ENCODE measurements around the gene THBS2. TPM values are rescaled to one million over a fixed set of nuclear protein-coding genes. Genes with fewer than 3 reads are reported as not detected.
A peak's percentile ranks its signal among the peaks of the same experiment; 100 is the strongest.

The THBS2 gene
- total RNA-seq, 1 experiment from 2014 or later = 0.39 TPM

DNA sequence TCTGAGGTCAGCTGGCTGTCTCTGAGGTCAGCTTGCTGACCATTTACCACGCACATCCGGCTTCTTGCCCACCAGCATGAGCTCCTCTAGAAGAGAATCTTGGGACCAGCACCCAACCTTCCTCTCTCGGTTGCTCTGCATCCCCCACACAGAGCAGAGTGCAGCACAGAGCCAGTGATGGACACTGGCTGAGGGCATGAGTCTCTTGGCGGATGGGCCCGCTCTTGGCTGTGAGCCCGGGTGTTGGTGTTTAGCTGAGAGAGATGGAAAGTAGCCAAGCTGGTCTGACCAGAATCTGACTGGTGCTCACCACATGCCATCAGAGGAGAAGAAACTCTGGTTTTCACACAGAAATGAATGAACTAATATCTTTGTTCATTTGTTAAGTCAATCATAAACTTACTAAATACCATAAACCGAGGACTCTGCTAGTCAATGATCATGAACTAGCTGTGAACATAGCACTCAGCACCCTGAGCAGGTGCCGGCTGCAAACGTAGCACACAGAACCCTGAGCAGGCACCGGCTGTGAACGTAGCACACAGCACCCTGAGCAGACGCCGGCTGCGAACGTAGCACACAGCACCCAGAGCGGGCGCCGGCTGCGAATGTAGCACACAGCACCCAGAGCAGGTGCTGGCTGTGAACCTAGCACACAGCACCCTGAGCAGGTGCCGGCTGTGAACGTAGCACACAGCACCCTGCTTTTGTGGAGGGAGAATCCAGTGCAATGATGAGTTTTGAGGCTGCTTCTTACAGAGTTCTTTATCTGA lies 10.4 kb upstream of the THBS2 start:
- no peaks in the 10 kb centered on the region for H3K27me3 ChIP-seq (ENCODE audit: insufficient read depth, low read length)
- H4K20me1 ChIP-seq (ENCODE audit: insufficient read depth) = no peaks in the 10 kb centered on the region
- H2AFZ ChIP-seq (ENCODE audit: low read depth, low read length, poor library complexity, severe bottlenecking) = no peak overlapping the region
- RAD21 ChIA-PET (ENCODE audit: low non-redundant PET in 1 of 2, low total read pairs in 2 of 2, uncharacterized antibody in 2 of 2, unreplicated experiment in 2 of 2) = no interaction called here
- ATAC-seq = peak; percentile 32; the same call in 1 of the 2 replicates
- POLR2A ChIA-PET = no interaction called here
- TF ChIP-seq RAD21 (IDR thresholded peaks at IDR 0.05; ENCODE audit: low read depth) (no peak), SIN3A (IDR thresholded peaks at IDR 0.05; ENCODE audit: low read depth) (no peak), ELF1 (IDR thresholded peaks at IDR 0.05; ENCODE audit: borderline replicate concordance, low read depth) (no peak)
- TF ChIP-seq, protein P1, sequence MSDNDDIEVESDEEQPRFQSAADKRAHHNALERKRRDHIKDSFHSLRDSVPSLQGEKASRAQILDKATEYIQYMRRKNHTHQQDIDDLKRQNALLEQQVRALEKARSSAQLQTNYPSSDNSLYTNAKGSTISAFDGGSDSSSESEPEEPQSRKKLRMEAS (IDR thresholded peaks at IDR 0.05) = 0 out of 2 replicates have a peak, but pooled peaks have one; percentile 31
- H3K9me3 ChIP-seq (ENCODE audit: control insufficient read depth in 1 of 2, insufficient read depth in 1 of 2, low read depth in 1 of 2, low read length in 2 of 2) = no peaks in the 10 kb centered on the region
- no peaks in the 10 kb centered on the region for H3K9me2 ChIP-seq (ENCODE audit: insufficient read depth)
- DNase-seq (ENCODE audit: low read depth, low spot score) = no peak
- no peaks in the 10 kb centered on the region for H3K36me3 ChIP-seq (ENCODE audit: control insufficient read depth in 1 of 2, insufficient read depth in 2 of 2, low read length in 2 of 2)
- peaks cover 3 to 4% of the 10 kb centered on the region in 2 experiments; a peak in 3 of 4 replicates for H3K4me1 ChIP-seq (ENCODE audit: control insufficient read depth in 1 of 2, insufficient read depth in 2 of 2, low read length in 2 of 2)
- intact Hi-C loops (cut with micrococcal nuclease) = no loop called here
- H3K79me2 ChIP-seq (ENCODE audit: insufficient read depth, low read length) = no peaks in the 10 kb centered on the region
- BruUV-seq (replicated peaks) = no TSS peak
- no peak overlapping the region for H3K4me2 ChIP-seq (ENCODE audit: low read length)
- CTCF ChIA-PET = no interaction called here
- no peak overlapping the region for H3K4me3 ChIP-seq (replicated peaks in 1 of 2; ENCODE audit: low read depth in 1 of 2, low read length in 2 of 2)
- H3K27ac ChIP-seq (ENCODE audit: low read depth, low read length) = no peak overlapping the region
- no peak overlapping the region for H3K9ac ChIP-seq (ENCODE audit: low read length)

DNA sequence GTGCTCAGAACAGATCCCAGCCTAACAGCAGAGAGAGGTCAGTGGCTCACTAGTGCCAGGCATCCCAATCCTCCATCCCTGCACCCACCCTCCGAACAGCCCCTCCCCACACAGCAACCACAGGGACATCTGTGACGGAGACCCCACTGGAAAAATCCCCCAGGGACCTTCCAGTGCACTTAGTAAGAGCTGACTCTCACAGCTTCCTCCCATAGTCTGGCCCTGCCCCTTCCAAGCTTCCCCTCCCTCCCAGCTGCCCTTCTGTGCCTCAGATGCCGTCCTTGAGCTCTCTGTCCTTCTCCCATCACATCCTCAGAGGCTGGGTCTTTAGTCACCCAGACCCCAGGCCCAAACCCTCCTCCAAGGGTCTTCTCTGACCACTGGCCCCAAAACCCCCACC lies 9.7 kb upstream of the THBS2 start:
- Histone ChIP-seq H3K79me2 (ENCODE audit: insufficient read depth, low read length) (no peaks in the 10 kb centered on the region), H3K27me3 (ENCODE audit: insufficient read depth, low read length) (no peaks in the 10 kb centered on the region), H3K27ac (ENCODE audit: low read depth, low read length) (no peak overlapping the region), H3K4me3 (replicated peaks in 1 of 2; ENCODE audit: low read depth in 1 of 2, low read length in 2 of 2) (no peak overlapping the region), H3K9me3 (ENCODE audit: control insufficient read depth in 1 of 2, insufficient read depth in 1 of 2, low read depth in 1 of 2, low read length in 2 of 2) (no peaks in the 10 kb centered on the region), H3K4me2 (ENCODE audit: low read length) (no peak overlapping the region), H2AFZ (ENCODE audit: low read depth, low read length, poor library complexity, severe bottlenecking) (no peak overlapping the region), H3K4me1 (ENCODE audit: control insufficient read depth in 1 of 2, insufficient read depth in 2 of 2, low read length in 2 of 2) (peaks cover 3 to 4% of the 10 kb centered on the region in 2 experiments; a peak in 3 of 4 replicates), H4K20me1 (ENCODE audit: insufficient read depth) (no peaks in the 10 kb centered on the region), H3K9ac (ENCODE audit: low read length) (no peak overlapping the region), H3K36me3 (ENCODE audit: control insufficient read depth in 1 of 2, insufficient read depth in 2 of 2, low read length in 2 of 2) (no peaks in the 10 kb centered on the region), H3K9me2 (ENCODE audit: insufficient read depth) (no peaks in the 10 kb centered on the region)
- RAD21 ChIA-PET (ENCODE audit: low non-redundant PET in 1 of 2, low total read pairs in 2 of 2, uncharacterized antibody in 2 of 2, unreplicated experiment in 2 of 2) = no interaction called here
- CTCF ChIA-PET = no interaction called here
- no peak for ATAC-seq
- BruUV-seq (replicated peaks) = no TSS peak
- no peak for DNase-seq (ENCODE audit: low read depth, low spot score)
- intact Hi-C loops (cut with micrococcal nuclease) = no loop called here
- POLR2A ChIA-PET = no interaction called here
- TF ChIP-seq, protein P2, sequence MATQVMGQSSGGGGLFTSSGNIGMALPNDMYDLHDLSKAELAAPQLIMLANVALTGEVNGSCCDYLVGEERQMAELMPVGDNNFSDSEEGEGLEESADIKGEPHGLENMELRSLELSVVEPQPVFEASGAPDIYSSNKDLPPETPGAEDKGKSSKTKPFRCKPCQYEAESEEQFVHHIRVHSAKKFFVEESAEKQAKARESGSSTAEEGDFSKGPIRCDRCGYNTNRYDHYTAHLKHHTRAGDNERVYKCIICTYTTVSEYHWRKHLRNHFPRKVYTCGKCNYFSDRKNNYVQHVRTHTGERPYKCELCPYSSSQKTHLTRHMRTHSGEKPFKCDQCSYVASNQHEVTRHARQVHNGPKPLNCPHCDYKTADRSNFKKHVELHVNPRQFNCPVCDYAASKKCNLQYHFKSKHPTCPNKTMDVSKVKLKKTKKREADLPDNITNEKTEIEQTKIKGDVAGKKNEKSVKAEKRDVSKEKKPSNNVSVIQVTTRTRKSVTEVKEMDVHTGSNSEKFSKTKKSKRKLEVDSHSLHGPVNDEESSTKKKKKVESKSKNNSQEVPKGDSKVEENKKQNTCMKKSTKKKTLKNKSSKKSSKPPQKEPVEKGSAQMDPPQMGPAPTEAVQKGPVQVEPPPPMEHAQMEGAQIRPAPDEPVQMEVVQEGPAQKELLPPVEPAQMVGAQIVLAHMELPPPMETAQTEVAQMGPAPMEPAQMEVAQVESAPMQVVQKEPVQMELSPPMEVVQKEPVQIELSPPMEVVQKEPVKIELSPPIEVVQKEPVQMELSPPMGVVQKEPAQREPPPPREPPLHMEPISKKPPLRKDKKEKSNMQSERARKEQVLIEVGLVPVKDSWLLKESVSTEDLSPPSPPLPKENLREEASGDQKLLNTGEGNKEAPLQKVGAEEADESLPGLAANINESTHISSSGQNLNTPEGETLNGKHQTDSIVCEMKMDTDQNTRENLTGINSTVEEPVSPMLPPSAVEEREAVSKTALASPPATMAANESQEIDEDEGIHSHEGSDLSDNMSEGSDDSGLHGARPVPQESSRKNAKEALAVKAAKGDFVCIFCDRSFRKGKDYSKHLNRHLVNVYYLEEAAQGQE (IDR thresholded peaks at IDR 0.05; ENCODE audit: low read depth) = no peak
- TF ChIP-seq ELF1 (IDR thresholded peaks at IDR 0.05; ENCODE audit: borderline replicate concordance, low read depth) (no peak), EGR1 (IDR thresholded peaks at IDR 0.05; ENCODE audit: low read depth) (no peak), JUND (IDR thresholded peaks at IDR 0.05) (no peak), CEBPB (IDR thresholded peaks at IDR 0.05; ENCODE audit: low read depth) (no peak), POLR2AphosphoS5 (IDR thresholded peaks at IDR 0.05; ENCODE audit: low read depth, low read length) (no peak), YY1 (IDR thresholded peaks at IDR 0.05; ENCODE audit: extremely low read depth, insufficient replicate concordance, low read depth, low read length) (no peak), FOSL1 (IDR thresholded peaks at IDR 0.05; ENCODE audit: low read depth) (no peak)
- TF ChIP-seq, protein P3, sequence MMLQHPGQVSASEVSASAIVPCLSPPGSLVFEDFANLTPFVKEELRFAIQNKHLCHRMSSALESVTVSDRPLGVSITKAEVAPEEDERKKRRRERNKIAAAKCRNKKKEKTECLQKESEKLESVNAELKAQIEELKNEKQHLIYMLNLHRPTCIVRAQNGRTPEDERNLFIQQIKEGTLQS (IDR thresholded peaks at IDR 0.05) = no peak
- TF ChIP-seq, protein P4, sequence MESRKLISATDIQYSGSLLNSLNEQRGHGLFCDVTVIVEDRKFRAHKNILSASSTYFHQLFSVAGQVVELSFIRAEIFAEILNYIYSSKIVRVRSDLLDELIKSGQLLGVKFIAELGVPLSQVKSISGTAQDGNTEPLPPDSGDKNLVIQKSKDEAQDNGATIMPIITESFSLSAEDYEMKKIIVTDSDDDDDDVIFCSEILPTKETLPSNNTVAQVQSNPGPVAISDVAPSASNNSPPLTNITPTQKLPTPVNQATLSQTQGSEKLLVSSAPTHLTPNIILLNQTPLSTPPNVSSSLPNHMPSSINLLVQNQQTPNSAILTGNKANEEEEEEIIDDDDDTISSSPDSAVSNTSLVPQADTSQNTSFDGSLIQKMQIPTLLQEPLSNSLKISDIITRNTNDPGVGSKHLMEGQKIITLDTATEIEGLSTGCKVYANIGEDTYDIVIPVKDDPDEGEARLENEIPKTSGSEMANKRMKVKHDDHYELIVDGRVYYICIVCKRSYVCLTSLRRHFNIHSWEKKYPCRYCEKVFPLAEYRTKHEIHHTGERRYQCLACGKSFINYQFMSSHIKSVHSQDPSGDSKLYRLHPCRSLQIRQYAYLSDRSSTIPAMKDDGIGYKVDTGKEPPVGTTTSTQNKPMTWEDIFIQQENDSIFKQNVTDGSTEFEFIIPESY (IDR thresholded peaks at IDR 0.05; ENCODE audit: extremely low read depth, insufficient replicate concordance, low read length) = no peak

Data from HCT116 (cell line).